ENCODE data around the gene CAPN5.

Gene CAPN5

GRCh38 chr11:77113382-77114088 is 46.8 kb downstream of the CAPN5 start:
- H3K27ac ChIP-seq = no peak overlapping the region
- TF ChIP-seq ZFX (IDR thresholded peaks at IDR 0.05; ENCODE audit: borderline replicate concordance) = no peak
- TF ChIP-seq, protein P1, sequence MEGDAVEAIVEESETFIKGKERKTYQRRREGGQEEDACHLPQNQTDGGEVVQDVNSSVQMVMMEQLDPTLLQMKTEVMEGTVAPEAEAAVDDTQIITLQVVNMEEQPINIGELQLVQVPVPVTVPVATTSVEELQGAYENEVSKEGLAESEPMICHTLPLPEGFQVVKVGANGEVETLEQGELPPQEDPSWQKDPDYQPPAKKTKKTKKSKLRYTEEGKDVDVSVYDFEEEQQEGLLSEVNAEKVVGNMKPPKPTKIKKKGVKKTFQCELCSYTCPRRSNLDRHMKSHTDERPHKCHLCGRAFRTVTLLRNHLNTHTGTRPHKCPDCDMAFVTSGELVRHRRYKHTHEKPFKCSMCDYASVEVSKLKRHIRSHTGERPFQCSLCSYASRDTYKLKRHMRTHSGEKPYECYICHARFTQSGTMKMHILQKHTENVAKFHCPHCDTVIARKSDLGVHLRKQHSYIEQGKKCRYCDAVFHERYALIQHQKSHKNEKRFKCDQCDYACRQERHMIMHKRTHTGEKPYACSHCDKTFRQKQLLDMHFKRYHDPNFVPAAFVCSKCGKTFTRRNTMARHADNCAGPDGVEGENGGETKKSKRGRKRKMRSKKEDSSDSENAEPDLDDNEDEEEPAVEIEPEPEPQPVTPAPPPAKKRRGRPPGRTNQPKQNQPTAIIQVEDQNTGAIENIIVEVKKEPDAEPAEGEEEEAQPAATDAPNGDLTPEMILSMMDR (IDR thresholded peaks at IDR 0.05) = peak; percentile 70

- no peak for TF ChIP-seq ZFX (IDR thresholded peaks at IDR 0.05; ENCODE audit: borderline replicate concordance)
- TF ChIP-seq, protein P1 (IDR thresholded peaks at IDR 0.05) = no peak
- no peak overlapping the region for H3K27ac ChIP-seq
These were observed 47.3 kb downstream of the CAPN5 start for GRCh38 chr11:77114089-77114463.

GRCh38 chr11:77115181-77115611 is 48.4 kb downstream of the CAPN5 start:
- H3K27ac ChIP-seq = no peak overlapping the region
- TF ChIP-seq, protein P1 (IDR thresholded peaks at IDR 0.05) = peak; percentile 17; the same call in 1 of the 2 replicates
- TF ChIP-seq ZFX (IDR thresholded peaks at IDR 0.05; ENCODE audit: borderline replicate concordance) = no peak

DNA sequence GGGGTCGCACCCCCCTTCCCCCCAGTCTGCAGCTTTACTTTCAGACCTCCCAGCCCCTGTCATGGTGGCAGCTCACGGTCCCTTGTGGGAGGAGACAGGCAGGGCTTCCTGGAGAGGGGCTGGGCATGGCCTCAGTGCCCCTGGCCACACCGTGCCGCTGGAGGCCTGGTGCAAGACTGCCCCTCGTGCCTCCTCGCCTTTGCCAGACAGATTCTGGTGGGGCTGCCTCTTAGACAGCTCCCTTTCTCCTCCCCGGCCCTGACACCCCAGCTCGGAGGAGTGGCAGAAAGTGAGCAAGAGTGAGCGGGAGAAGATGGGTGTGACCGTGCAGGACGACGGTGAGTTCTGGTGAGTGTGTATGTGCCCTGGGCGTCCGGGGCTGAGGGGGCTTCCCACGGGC is 49.2 kb downstream of the CAPN5 start:
- no peak for TF ChIP-seq ZFX (IDR thresholded peaks at IDR 0.05; ENCODE audit: borderline replicate concordance)
- TF ChIP-seq, protein P1 (IDR thresholded peaks at IDR 0.05) = no peak
- no peak overlapping the region for H3K27ac ChIP-seq

DNA sequence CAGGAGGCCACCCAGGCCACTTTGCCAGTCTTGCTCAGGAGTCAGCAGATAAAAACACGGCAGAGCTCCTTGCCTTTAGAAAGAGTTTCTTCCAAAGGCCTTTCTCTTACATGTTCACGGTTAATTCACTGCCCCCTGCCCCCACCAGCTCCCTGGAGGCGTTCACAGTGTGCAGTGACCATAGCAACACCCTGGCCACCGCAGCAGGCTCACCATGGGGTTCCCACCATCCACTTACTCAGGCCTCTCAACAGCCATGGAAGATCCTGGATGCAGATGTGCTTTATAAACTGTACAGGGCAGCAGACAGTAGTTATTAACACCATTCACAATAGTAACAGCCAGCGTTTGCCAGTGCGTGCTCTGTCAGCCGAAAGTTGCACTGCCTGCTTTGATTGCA is 50.7 kb downstream of the CAPN5 start:
- no peak overlapping the region for H3K27ac ChIP-seq
- TF ChIP-seq, protein P1 (IDR thresholded peaks at IDR 0.05) = no peak
- no peak for TF ChIP-seq ZFX (IDR thresholded peaks at IDR 0.05; ENCODE audit: borderline replicate concordance)

- TF ChIP-seq, protein P1 (IDR thresholded peaks at IDR 0.05) = no peak
- TF ChIP-seq ZFX (IDR thresholded peaks at IDR 0.05; ENCODE audit: borderline replicate concordance) = no peak
- no peak overlapping the region for H3K27ac ChIP-seq
These were observed 51.3 kb downstream of the CAPN5 start for GRCh38 chr11:77118086-77118485.

DNA sequence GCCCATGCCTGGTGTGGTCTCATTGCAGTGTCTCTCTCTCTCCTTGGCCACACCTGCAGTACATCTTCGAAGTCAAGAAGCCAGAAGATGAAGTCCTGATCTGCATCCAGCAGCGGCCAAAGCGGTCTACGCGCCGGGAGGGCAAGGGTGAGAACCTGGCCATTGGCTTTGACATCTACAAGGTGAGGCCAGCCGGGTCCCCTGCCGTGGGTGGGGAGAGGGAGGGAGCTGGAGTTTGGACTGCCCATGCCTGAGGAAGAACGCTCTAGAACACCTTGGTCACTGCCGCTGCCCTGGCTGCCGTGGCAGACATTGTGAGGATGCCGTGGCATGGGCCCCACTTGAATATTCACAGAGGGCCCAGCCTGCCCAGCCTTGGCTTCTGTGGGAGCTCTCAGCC is 52.2 kb downstream of the CAPN5 start:
- no peak overlapping the region for H3K27ac ChIP-seq
- TF ChIP-seq, protein P1 (IDR thresholded peaks at IDR 0.05) = no peak
- TF ChIP-seq ZFX (IDR thresholded peaks at IDR 0.05; ENCODE audit: borderline replicate concordance) = no peak
